Rectal smooth muscle tissue (tissue), 1 donor: ENCODE measurements around the gene CDC14C.
"Not testable (repeated sequence)": the region's sequence is repeated elsewhere in the genome, so short reads cannot be mapped to it uniquely, and the experiment has no call there.

ENCODE experiments used
- H3K27ac ChIP-seq: one replicate; pipeline ENCODE4 v1.7.0; 2013; ENCODE audit warnings: low read depth, low read length, inconsistent platforms
- H3K27me3 ChIP-seq: one replicate; pipeline ENCODE4 v1.7.0; 2013; ENCODE audit warnings: low read length; ENCODE audit not compliant: control insufficient read depth, insufficient read depth
- H3K36me3 ChIP-seq: one replicate; pipeline ENCODE4 v1.7.0; 2013; ENCODE audit warnings: low read length; ENCODE audit not compliant: control insufficient read depth, insufficient read depth
- H3K4me1 ChIP-seq: one replicate; pipeline ENCODE4 v1.7.0; 2013; ENCODE audit warnings: low read length; ENCODE audit not compliant: control insufficient read depth, insufficient read depth
- H3K4me3 ChIP-seq: one replicate; pipeline ENCODE4 v1.7.0; 2013; ENCODE audit warnings: low read length
- H3K9ac ChIP-seq: one replicate; pipeline ENCODE4 v1.7.0; 2013; ENCODE audit warnings: low read length

The CDC14C gene

DNA sequence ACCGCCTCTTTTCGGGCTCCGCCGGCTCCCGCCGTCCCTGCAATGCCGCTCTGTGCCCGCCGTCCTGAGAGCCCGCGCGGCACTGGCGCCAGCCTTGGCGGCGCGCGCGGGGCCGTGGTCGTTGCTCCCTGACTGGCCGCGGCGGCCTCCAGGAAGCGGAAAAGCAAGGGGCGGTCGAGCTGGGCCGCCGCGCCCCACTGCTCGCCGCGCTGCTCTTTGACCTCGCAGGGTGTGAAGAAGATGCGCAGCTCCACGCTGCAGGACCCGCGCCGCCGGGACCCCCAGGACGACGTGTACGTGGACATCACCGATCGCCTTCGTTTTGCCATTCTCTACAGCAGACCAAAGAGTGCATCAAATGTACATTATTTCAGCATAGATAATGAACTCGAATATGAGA lies at the start of gene CDC14C:
TSS of gene CDC14C (plus strand) at position 115 of the 400 bp plus-strand sequence. CDS start at position 241, 126 bp downstream.
- Histone ChIP-seq H3K36me3 (no peaks in the 10 kb centered on the region), H3K4me1 (no peaks in the 10 kb centered on the region), H3K4me3 (no peak within 1 kb of the TSS), H3K27ac (no peak within 1 kb of the TSS), H3K9ac (no peak within 1 kb of the TSS), H3K27me3 (no peaks in the 10 kb centered on the region)

DNA sequence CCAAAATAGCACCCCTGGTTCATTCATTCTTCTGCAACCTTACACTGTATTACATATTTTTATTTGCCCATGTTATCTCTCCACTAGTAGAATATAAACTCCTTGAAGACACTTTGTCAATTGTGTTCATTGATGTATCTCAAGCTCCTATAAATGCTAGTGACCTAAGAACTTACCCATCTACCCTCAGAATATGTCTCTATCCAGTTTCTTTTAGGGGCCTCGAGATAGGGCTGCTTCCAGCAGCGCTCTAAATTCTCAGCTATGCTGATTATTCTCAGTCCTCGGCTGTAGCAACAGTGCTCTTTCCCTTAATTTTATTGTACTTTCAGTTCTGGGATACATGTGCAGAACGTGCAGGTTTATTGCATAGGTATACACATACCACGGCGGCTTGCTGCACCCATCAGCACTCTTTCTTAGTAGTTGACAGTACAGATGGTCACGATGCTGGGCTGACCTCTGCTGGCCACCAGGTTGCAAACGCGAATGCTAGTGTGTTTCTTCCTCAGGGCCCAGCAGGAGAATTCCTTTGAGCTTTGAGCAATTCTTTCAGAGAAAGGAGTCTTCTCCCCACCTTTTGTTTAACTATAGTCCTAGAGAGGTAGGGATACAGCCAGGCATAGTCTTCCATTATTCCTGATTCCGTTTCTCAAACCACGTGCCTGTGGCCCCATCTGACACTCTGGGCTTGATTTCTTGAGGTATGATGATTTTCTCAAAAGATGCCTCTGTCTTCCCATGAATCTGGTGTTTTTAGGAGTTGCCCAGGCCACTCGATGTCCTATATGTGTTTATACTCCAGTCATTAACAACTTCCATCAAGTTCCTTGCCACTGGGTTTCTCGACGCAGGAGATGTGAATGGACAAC lies 49.1 kb upstream of the CDC14C start:
- no peaks in the 10 kb centered on the region for H3K4me1 ChIP-seq
- H3K4me3 ChIP-seq = no peak overlapping the region
- H3K27ac ChIP-seq = no peak overlapping the region
- no peak overlapping the region for H3K9ac ChIP-seq
- no peaks in the 10 kb centered on the region for H3K36me3 ChIP-seq
- H3K27me3 ChIP-seq = no peaks in the 10 kb centered on the region

- H3K27me3 ChIP-seq = no peaks in the 10 kb centered on the region
- H3K9ac ChIP-seq = no peak overlapping the region
- no peak overlapping the region for H3K4me3 ChIP-seq
These were observed 48.3 kb upstream of the CDC14C start for GRCh38 chr7:48876087-48876486.

GRCh38 chr7:48880851-48881250 lies 43.5 kb upstream of the CDC14C start:
- no peak overlapping the region for H3K27ac ChIP-seq
- H3K4me3 ChIP-seq = no peak overlapping the region
- H3K9ac ChIP-seq = no peak overlapping the region
- no peaks in the 10 kb centered on the region for H3K36me3 ChIP-seq
- no peaks in the 10 kb centered on the region for H3K27me3 ChIP-seq
- no peaks in the 10 kb centered on the region for H3K4me1 ChIP-seq

More at GRCh38 chr7:48876087-48876486, 48.3 kb upstream of the CDC14C start:
- Histone ChIP-seq H3K36me3 (no peaks in the 10 kb centered on the region), H3K4me1 (no peaks in the 10 kb centered on the region), H3K27ac (no peak overlapping the region)

GRCh38 chr7:48887500-48887899 lies 36.8 kb upstream of the CDC14C start:
- no peaks in the 10 kb centered on the region for H3K4me1 ChIP-seq

DNA sequence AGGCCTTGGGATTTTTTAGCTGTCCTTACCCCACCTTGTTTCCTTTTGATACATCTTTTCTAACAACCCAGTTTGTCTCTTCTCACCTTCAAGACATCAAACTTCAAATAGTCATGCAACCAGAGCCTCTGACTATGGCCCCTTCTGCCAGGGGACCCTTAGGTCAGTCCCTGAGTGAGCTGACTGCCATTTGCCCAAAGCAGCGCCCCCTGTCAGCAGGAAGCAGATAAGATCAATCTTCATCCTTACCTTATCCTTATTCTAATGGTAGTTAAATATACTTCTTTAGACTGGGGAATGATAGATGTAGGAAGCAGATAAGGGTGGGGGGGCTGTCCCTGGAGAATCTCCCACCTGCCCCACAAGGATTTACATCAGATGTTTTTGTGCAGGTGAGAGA lies 29.8 kb upstream of the CDC14C start:
- Histone ChIP-seq H3K36me3 (no peaks in the 10 kb centered on the region), H3K9ac (no peak overlapping the region), H3K27ac (no peak overlapping the region), H3K4me1 (no peaks in the 10 kb centered on the region), H3K4me3 (no peak overlapping the region), H3K27me3 (no peaks in the 10 kb centered on the region)

More at GRCh38 chr7:48887500-48887899, 36.8 kb upstream of the CDC14C start:
- Histone ChIP-seq H3K36me3 (no peaks in the 10 kb centered on the region), H3K4me3 (no peak overlapping the region), H3K9ac (no peak overlapping the region), H3K27me3 (no peaks in the 10 kb centered on the region), H3K27ac (no peak overlapping the region)

DNA sequence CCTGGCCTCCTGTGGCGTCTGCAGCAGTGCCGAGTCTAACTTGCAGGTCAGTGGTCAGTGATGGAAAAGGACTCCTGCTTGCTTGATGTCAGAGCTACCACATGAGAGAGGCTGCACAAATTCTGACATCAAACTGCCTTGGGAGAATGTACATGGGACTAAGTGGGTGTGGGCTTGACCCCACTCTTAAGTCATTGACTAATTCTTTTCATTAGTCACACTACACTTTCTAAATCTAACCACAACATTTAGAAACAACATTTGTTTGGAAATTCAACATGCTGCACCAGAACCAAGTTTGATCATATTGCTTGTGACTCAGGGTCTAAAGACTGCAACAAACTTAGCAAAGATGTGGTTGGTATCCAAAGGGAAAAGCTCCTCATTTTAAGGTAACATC lies 24.4 kb upstream of the CDC14C start:
- H3K9ac ChIP-seq = no peak overlapping the region
- no peak overlapping the region for H3K27ac ChIP-seq
- no peak overlapping the region for H3K4me3 ChIP-seq
- no peaks in the 10 kb centered on the region for H3K36me3 ChIP-seq
- H3K27me3 ChIP-seq = no peaks in the 10 kb centered on the region
- H3K4me1 ChIP-seq = no peaks in the 10 kb centered on the region

DNA sequence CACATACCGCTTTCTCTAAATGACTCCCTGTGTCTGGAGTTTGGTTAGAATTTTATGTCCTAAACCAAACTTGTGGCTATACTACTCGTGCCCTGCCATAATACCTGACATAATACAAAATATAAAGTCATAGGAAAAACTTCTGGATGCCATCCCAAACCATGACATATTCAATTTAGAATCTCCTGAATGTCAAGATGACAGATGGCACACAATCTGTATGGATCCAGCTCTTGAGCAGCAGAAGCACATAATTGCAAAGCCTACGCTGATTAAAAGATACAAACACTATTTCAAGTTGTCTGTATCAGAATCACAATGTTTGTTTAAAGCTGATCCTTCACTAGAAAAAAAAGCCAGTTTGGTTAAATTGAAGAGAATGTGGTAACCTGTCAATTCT lies 22.4 kb upstream of the CDC14C start:
- Histone ChIP-seq H3K9ac (no peak overlapping the region), H3K27ac (no peak overlapping the region), H3K4me3 (no peak overlapping the region), H3K4me1 (no peaks in the 10 kb centered on the region), H3K27me3 (no peaks in the 10 kb centered on the region), H3K36me3 (no peaks in the 10 kb centered on the region)

DNA sequence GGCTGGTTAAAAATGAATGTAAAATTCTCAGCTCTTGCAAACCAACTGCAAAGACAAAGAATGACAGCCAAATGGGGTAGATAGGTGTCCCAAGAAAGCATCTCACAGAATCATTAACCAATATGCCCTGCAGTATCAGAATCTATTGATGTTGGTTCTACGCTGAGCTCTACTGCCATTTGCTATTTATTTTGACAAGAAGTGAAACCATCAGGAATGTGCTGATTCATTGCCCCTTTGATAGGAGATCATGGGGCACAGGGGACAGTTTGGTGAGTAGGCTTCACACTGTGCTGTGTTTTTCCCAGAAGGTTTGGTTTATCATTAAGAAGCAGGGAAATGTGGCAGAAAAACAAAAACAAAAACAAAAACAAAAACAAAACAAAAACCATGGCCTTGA lies 19.4 kb upstream of the CDC14C start:
- Histone ChIP-seq H3K36me3 (no peaks in the 10 kb centered on the region), H3K4me1 (no peaks in the 10 kb centered on the region), H3K4me3 (no peak overlapping the region), H3K27me3 (no peaks in the 10 kb centered on the region), H3K9ac (no peak overlapping the region), H3K27ac (no peak overlapping the region)

- not testable (repeated sequence) for H3K9ac ChIP-seq, H3K27ac ChIP-seq, H3K4me3 ChIP-seq, H3K27me3 ChIP-seq, H3K4me1 ChIP-seq, H3K36me3 ChIP-seq
These were observed 18.7 kb upstream of the CDC14C start for GRCh38 chr7:48905686-48906085.

- not testable (repeated sequence) for H3K4me3 ChIP-seq
These were observed 14.5 kb upstream of the CDC14C start for GRCh38 chr7:48909887-48910286.

DNA sequence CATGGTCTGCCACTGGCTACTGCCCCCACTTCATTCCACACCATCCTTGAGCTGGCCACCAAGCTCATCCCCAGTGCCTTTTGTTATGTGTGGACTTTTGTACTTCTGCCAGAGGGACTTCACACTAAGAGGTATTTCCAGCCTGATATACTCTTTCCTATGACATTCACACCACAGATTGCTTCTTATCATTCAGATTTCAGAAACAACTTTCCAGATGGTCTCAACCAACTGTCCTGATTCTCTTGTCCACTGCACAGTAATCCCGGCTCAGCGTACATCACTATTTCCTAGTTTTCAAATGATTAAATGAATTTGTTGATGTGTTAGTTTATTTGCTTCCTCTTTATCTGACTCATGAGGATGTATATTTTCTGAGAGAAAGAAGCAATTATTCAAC lies 7.1 kb downstream of the CDC14C start:
- Histone ChIP-seq H3K4me1 (no peaks in the 10 kb centered on the region), H3K27ac (no peak overlapping the region), H3K36me3 (no peaks in the 10 kb centered on the region), H3K9ac (no peak overlapping the region), H3K4me3 (no peak overlapping the region), H3K27me3 (no peaks in the 10 kb centered on the region)

More at GRCh38 chr7:48909887-48910286, 14.5 kb upstream of the CDC14C start:
- H3K4me1 ChIP-seq, H3K27ac ChIP-seq, H3K36me3 ChIP-seq, H3K9ac ChIP-seq, H3K27me3 ChIP-seq: not testable (repeated sequence)
